Measurements from ENCODE around the gene ZNF497. TPM values are rescaled to one million over a fixed set of nuclear protein-coding genes. Genes with fewer than 3 reads are reported as not detected.

The ZNF497 gene
- total RNA-seq: 0.78 and 1.5 TPM in 2 replicates

GRCh38 chr19:58362272-58362994 is at the start of gene ZNF497:
ZNF497 (minus strand) TSS chr19:58362751; CDS start chr19:58357635, 5,116 bp downstream.

GRCh38 chr19:58408152-58409009 is 45.8 kb upstream of the ZNF497 start, which contains the start of gene ZNF584:
ZNF584 (plus strand) TSS chr19:58408649; CDS start chr19:58409148, 499 bp downstream.

GRCh38 chr19:58395220-58395978 is 32.8 kb upstream of the ZNF497 start, which contains the start of gene RNF225:
RNF225 (plus strand) TSS chr19:58395656; CDS start chr19:58396090, 434 bp downstream.

GRCh38 chr19:58386576-58387337 is 24.2 kb upstream of the ZNF497 start, which contains the start of gene RPS5:
RPS5 (plus strand) TSS chr19:58387269; CDS start chr19:58388138, 869 bp downstream.

GRCh38 chr19:58380662-58381459 is 18.3 kb upstream of the ZNF497 start, which contains the start of gene ZNF837:
ZNF837 (minus strand) TSS chr19:58381030; CDS start chr19:58369332, 11,698 bp downstream.

GRCh38 chr19:58352760-58353671 is 9.5 kb downstream of the ZNF497 start, which contains the start of gene A1BG:
A1BG (minus strand) TSS chr19:58353492; CDS start chr19:58353437, 55 bp downstream.

GRCh38 chr19:58326914-58327726 is 35.4 kb downstream of the ZNF497 start, which contains the start of gene ZSCAN22:
ZSCAN22 (plus strand) TSS chr19:58326994; CDS start chr19:58334803, 7,809 bp downstream.

GRCh38 chr19:58305065-58305931 is 57.3 kb downstream of the ZNF497 start, which contains the start of gene ERVK3-1:
ERVK3-1 (plus strand) TSS chr19:58305377; CDS start chr19:58312169, 6,792 bp downstream.

Small RNA genes lying within 50 kb of the gene (small RNA-seq; reads per million reads assigned to genes)
- gene MIR4754 (not detected), gene MIR6806 (not detected), gene RNA5SP473 (0.11 reads per million)

Other genes starting within 250 kb of the ZNF497 start
- gene ZNF329, start 212.0 kb downstream of the ZNF497 start, total RNA-seq: 11.4 and 16.0 TPM in 2 replicates
- gene ZNF274, start 179.7 kb downstream of the ZNF497 start, total RNA-seq: 9.5 and 14.5 TPM in 2 replicates
- 25.7 and 41.0 TPM in 2 replicates for gene ZNF544, start 133.8 kb downstream of the ZNF497 start, total RNA-seq
- 6.0 and 6.5 TPM in 2 replicates for gene ZNF8, start 83.8 kb downstream of the ZNF497 start, total RNA-seq
- gene ERVK3-1, start 57.4 kb downstream of the ZNF497 start, total RNA-seq: 25.9 and 36.6 TPM in 2 replicates
- 2.5 and 3.2 TPM in 2 replicates for gene ZSCAN22, start 35.8 kb downstream of the ZNF497 start, total RNA-seq
- gene A1BG, start 9.3 kb downstream of the ZNF497 start, total RNA-seq: 0.65 and 1.5 TPM in 2 replicates
- 2.2 and 2.7 TPM in 2 replicates for gene ZNF837, start 18.3 kb upstream of the ZNF497 start, total RNA-seq
- 995 and 1,127 TPM in 2 replicates for gene RPS5, start 24.5 kb upstream of the ZNF497 start, total RNA-seq
- 0.13 TPM in 1 of 2 replicates, not detected in the other for gene RNF225, start 32.9 kb upstream of the ZNF497 start, total RNA-seq
- 13.2 TPM in 2 replicates for gene ZNF584, start 45.9 kb upstream of the ZNF497 start, total RNA-seq
- gene ZNF132, start 77.4 kb upstream of the ZNF497 start, total RNA-seq: 8.0 and 8.8 TPM in 2 replicates
- gene ZNF324B, start 88.9 kb upstream of the ZNF497 start, total RNA-seq: 7.2 and 8.4 TPM in 2 replicates
- 12.9 and 13.1 TPM in 2 replicates for gene ZNF324, start 104.3 kb upstream of the ZNF497 start, total RNA-seq
- gene ZNF446, start 113.6 kb upstream of the ZNF497 start, total RNA-seq: 9.1 TPM in 2 replicates
- 3.5 and 4.8 TPM in 2 replicates for gene SLC27A5, start 149.2 kb upstream of the ZNF497 start, total RNA-seq
- gene ZBTB45, start 157.1 kb upstream of the ZNF497 start, total RNA-seq: 5.5 and 5.9 TPM in 2 replicates
- 155 and 186 TPM in 2 replicates for gene TRIM28, start 181.3 kb upstream of the ZNF497 start, total RNA-seq
- gene CHMP2A, start 192.4 kb upstream of the ZNF497 start, total RNA-seq: 104 TPM in 2 replicates
- 37.7 and 46.0 TPM in 2 replicates for gene UBE2M, start 195.9 kb upstream of the ZNF497 start, total RNA-seq
- 14.7 and 15.5 TPM in 2 replicates for gene MZF1, start 210.6 kb upstream of the ZNF497 start, total RNA-seq